GM18519 (cell line): ENCODE data around the gene SPIN2B.
"Not testable (repeated sequence)": the region's sequence is repeated elsewhere in the genome, so short reads cannot be mapped to it uniquely, and the experiment has no call there.

Experiments used
- ATAC-seq: cut with Tn5 transposase; IDR thresholded peaks from one replicate; pipeline ENCODE4 v1.9.1; 2021; ENCODE audit warnings: mild to moderate bottlenecking, moderate library complexity; ENCODE audit not compliant: unreplicated experiment, low FRiP score

The SPIN2B gene

DNA sequence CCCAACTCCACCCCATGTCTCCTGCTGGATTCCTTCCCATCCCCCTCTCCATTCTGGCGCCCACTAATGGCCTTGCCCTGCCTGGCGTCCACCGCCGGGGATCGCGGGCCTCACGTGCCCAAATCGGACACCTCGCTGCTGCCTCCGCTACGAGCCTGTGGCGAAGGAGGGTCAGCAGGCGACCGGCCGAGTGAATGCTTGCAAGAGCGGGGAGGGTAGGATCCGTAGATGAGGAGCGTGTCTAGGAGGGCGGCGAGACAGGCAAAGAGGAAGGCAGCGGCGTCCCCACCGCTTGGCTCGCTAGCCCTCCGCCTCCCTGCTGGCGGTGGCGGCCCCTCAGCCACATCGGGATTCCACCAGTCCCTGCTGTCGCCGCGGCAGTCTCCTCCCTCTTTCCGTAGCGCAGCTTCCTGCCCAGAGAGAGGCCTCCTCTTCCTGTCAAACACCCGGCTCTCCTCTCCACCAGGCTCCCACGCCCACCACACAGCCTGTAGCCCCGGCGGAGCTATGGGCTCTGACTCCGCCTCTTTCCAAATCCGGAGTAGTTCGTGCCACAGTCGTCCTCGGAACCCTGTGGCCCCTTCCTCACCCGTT lies at the start of gene SPIN2B:
TSS of gene SPIN2B (minus strand) at position 387 of the 594 bp plus-strand sequence.
- ATAC-seq, result peak; percentile 99

GRCh38 chrX:57156397-57157049 lies 35.2 kb upstream of the SPIN2B start:
- ATAC-seq, result no peak

GRCh38 chrX:57155171-57155570 lies 33.8 kb upstream of the SPIN2B start:
- ATAC-seq, result no peak

DNA sequence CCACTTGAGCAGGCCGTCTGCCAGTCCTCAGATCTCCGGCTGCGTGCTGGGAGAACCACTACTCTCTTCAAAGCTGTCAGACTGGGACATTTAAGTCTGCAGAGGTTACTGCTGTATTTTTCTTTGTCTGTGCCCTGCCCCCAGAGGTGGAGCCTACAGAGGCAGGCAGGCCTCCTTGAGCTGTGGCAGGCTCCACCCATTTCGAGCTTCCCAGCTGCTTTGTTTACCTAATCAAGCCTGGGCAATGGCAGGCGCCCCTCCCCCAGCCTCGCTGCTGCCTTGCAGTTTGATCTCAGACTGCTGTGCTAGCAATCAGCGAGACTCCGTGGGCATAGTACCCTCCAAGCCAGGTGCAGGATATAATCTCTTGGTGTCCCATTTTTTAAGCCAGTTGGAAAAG lies 30.9 kb upstream of the SPIN2B start:
- not testable (repeated sequence) for ATAC-seq

DNA sequence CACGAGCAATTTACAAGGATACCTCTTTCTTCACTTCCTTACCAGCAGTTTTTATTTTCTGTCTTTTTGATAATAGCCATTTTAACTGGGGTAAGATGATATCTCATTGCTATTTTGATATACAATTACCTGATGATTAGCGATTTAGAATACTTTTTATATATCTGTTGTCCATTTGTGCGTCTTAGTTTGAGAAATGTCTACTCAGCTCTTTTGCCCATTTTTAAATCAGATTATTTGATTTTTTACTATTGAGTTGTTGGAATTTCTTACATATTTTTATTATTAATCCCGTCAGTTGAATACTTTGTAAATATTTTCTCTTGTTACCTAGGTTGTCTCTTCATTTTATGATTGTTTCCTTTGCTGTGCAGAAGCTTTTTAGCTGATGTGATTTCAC lies 17.3 kb upstream of the SPIN2B start:
- no peak for ATAC-seq

- ATAC-seq, result no peak
These were observed 16.2 kb upstream of the SPIN2B start for GRCh38 chrX:57137501-57137900.

DNA sequence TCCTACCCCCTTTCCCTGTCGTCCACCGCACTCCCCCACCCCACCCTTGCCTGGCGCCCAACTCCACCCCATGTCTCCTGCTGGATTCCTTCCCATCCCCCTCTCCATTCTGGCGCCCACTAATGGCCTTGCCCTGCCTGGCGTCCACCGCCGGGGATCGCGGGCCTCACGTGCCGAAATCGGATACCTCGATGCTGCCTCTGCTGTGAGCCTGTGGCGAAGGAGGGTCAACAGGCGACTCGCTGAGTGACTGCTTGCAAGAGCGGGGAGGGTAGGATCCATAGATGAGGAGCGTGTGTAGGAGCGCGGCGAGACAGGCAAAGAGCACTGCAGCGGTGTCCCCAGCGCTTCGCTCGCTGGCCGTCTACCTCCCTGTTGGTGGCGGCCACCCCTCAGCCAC lies 15.7 kb upstream of the SPIN2B start, which contains the start of gene SPIN2A:
TSS of gene SPIN2A (minus strand) at position 325 of the 400 bp plus-strand sequence. CDS start 800 bp downstream, outside the sequence.
- not testable (repeated sequence) for ATAC-seq

DNA sequence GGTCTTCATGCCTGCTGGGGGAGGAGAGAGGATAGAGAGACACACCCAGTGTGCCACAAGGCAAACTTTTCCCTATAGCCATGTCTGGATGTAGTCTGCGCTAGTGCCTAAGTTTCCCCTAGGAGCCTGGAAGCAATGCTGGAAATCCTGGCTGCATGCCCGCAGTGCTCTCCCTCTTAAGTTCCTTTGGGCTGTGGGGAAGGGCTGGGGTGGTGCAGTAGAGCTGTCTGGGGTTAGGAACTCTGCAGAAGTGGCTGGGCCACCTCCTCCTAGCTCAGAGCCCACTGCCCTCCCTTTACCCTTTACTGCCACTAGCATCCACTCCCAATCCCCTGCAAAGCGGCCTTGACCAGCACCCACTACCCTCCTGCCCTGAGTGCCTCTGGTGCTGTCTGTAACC lies 15.2 kb upstream of the SPIN2B start:
- not testable (repeated sequence) for ATAC-seq

GRCh38 chrX:57135287-57135686 lies 13.9 kb upstream of the SPIN2B start:
- no peak for ATAC-seq

GRCh38 chrX:57134702-57135101 lies 13.4 kb upstream of the SPIN2B start:
- no peak for ATAC-seq

DNA sequence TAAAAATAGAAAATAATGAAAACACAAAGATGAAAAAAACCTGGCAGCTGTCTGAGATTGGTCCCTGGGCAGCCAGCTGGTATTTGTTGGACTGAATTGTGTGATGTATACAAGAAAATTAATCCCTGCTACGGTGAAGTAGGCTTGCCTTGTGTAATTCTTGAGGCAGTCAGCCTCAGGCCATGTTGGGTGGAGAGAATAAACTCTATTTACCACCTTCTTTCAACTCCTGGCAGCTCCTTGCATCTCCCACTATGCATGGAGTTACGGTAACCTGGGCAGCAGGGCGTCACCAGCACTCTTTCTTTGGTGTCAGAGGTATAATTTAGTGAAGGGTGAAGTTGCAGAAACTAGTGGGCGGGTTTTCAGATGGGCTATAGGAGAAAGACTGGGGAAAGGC lies 12.4 kb upstream of the SPIN2B start:
- ATAC-seq, result no peak

DNA sequence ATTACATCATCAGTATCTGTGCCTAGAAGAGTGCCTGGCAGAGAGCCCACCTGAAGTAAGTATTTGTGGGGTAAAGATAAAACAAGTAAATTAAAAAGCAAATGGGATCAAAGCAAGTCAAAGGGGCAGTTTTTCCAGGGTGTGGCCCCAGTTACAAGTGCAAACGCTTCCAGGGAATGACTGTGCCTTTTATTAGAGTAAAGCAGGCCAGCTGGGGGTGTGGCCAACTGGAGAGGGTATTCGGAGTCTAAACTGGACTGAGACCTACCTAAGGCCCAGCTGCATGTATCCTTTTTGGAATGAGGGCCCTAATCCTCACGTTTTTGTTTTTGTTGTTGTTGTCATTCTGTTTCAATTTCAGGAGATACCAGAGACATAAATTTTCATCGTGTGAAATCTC lies 11.9 kb upstream of the SPIN2B start:
- ATAC-seq, result not testable (repeated sequence)

DNA sequence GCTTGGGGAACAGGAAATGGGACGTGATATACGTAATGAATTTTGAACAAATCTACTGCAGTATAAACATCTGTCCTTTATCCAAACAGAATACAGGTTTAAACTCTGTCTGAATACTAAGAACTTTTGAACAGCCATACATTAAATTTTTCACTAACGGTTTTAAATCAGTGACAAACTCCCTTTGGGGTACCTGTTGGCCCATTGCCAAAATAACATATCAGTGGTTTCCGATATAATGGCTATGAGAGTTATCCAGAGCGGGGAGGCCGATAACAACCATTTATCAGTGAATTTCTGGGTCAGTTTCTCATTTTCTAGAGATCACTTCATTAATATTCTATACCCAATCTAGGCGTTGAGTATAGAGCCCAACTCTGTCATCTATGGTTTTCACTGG lies 10.7 kb upstream of the SPIN2B start:
- ATAC-seq, result no peak

GRCh38 chrX:57121816-57122215 lies 468 bp upstream of the SPIN2B start:
- no peak for ATAC-seq

DNA sequence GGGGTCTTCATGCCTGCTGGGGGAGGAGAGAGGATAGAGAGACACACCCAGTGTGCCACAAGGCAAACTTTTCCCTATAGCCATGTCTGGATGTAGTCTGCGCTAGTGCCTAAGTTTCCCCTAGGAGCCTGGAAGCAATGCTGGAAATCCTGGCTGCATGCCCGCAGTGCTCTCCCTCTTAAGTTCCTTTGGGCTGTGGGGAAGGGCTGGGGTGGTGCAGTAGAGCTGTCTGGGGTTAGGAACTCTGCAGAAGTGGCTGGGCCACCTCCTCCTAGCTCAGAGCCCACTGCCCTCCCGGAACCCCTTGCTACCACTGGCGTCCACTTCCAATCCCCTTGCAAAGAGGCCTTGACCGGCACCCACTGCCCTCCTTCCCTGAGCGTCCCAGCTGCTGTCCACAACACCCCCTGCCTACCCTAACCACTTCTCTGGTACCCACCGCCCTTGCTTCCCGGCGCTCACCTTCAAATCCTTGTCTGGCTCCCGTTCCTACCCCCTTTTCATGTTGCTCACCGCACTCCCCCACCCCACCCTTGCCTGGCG lies 658 bp downstream of the SPIN2B start:
- not testable (repeated sequence) for ATAC-seq

GRCh38 chrX:57119416-57119815 lies 1.9 kb downstream of the SPIN2B start:
- no peak for ATAC-seq

DNA sequence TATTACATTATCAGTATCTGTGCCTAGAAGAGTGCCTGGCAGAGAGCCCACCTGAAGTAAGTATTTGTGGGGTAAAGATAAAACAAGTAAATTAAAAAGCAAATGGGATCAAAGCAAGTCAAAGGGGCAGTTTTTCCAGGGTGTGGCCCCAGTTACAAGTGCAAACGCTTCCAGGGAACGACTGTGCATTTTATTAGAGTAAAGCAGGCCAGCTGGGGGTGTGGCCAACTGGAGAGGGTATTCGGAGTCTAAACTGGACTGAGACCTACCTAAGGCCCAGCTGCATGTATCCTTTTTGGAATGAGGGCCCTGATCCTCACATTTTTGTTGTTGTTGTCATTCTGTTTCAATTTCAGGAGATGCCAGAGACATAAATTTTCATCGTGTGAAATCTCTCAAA lies 3.8 kb downstream of the SPIN2B start:
- ATAC-seq, result not testable (repeated sequence)

- ATAC-seq, result no peak
These were observed 16.4 kb downstream of the SPIN2B start for GRCh38 chrX:57104921-57105398.

DNA sequence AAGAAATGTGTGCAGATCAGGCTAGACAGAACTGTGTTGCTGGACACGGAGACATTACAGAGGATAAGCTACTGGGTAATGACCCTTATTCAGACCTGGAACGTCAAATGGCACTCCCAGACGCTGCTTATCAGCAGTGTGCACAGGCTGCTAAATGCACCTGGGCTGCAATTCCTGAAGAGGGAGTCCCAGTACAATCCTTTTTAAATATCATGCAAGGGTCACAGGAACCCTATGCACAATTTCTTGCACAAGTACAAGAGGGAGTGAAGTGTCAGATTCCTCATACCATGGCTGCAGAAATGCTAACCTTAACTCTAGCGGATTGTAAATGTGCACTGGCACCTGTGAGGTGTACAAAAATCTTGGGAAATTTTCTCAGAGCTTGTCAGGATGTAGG lies 16.9 kb downstream of the SPIN2B start:
- ATAC-seq, result no peak

- no peak for ATAC-seq
These were observed 17.9 kb downstream of the SPIN2B start for GRCh38 chrX:57103489-57103888.

DNA sequence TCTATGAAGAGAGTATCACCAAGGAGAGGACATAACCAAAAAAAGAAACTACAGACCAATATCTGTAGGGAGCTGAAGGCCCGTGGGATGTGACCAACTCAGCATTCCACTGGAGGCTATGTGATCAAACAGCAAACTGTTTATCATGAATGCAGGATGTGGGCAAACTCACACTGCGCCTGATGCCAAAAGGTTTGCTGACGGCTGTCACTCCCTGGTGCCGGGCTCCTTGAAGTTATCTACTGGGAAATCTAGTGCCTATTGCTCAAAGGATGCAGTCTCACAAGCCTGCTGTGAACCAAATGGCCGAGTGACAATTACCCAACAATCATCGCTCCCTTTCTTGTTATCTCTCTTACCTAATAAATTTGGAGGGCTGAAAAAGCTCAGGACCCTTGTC lies 18.4 kb downstream of the SPIN2B start:
- not testable (repeated sequence) for ATAC-seq

DNA sequence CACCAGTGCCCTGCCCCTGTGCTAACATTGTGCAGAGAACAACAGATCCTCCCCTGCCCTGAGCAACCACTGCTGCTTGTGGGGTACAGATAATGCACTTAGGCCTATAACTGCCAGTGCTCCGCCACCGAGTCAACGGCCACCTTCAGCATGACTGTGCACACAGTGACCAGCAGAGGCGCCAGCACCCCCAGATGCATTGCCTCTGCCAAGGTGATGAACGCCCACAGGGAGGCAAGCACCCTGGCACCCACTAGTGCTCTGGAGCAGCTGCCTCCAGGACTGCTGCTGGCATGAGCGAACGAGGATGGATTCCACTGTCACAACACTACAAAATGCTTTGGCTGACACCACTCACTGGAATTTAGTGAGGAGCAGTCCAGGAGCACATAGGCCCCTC lies 38.2 kb downstream of the SPIN2B start:
- ATAC-seq, result no peak
